Endothelial cell (in vitro differentiated cells): Measurements from ENCODE around the gene C1QTNF2. TPM values are rescaled to one million over a fixed set of nuclear protein-coding genes. Genes with fewer than 3 reads are reported as not detected.
"Not testable (repeated sequence)": the region's sequence is repeated elsewhere in the genome, so short reads cannot be mapped to it uniquely, and the experiment has no call there.

ENCODE experiments used
- DNase-seq: peaks from one replicate; pipeline ENCODE4 v3.0.0; 2021; ENCODE audit warnings: low spot score
- H3K27ac Mint-ChIP-seq: one replicate; pipeline ENCODE4 v1.8.0; 2021; ENCODE audit warnings: mixed read lengths, inconsistent platforms; ENCODE audit not compliant: unreplicated experiment
- H3K27me3 Mint-ChIP-seq: one replicate; pipeline ENCODE4 v1.8.0; 2021; ENCODE audit warnings: mild to moderate bottlenecking, moderate library complexity, mixed read lengths, inconsistent platforms; ENCODE audit not compliant: unreplicated experiment
- H3K36me3 Mint-ChIP-seq: one replicate; pipeline ENCODE4 v1.8.0; 2021; ENCODE audit warnings: mild to moderate bottlenecking, low read depth, mixed read lengths, inconsistent platforms; ENCODE audit not compliant: unreplicated experiment
- H3K4me1 Mint-ChIP-seq: one replicate; pipeline ENCODE4 v1.8.0; 2021; ENCODE audit warnings: mild to moderate bottlenecking, mixed read lengths, inconsistent platforms; ENCODE audit not compliant: unreplicated experiment
- H3K4me3 Mint-ChIP-seq: one replicate; pipeline ENCODE4 v1.8.0; 2021; ENCODE audit warnings: mild to moderate bottlenecking, mixed read lengths, inconsistent platforms; ENCODE audit not compliant: unreplicated experiment
- H3K9me3 Mint-ChIP-seq: one replicate; pipeline ENCODE4 v1.8.0; 2021; ENCODE audit warnings: mixed read lengths, inconsistent platforms; ENCODE audit not compliant: unreplicated experiment
- total RNA-seq: library from RNA; stranded (reverse); fragmentation: NEBNext Ultra II Directional; extraction: Animal tissue kit (Norgen Biotek cat#: 25700); gene quantifications from one replicate; pipeline ENCODE4 v1.2.1, GENCODE V29; 2021; ENCODE audit not compliant: unreplicated experiment
- TF ChIP-seq, protein P1 (sequence below): fragments of 200-600 bp; sonication (generic); IDR thresholded peaks from one replicate; pipeline ENCODE4 v1.5.0; 2021; ENCODE audit warnings: antibody characterized with exemption; ENCODE audit not compliant: unreplicated experiment

C1QTNF2 gene
- total RNA-seq, 1 donor from 2014 or later = not detected

DNA sequence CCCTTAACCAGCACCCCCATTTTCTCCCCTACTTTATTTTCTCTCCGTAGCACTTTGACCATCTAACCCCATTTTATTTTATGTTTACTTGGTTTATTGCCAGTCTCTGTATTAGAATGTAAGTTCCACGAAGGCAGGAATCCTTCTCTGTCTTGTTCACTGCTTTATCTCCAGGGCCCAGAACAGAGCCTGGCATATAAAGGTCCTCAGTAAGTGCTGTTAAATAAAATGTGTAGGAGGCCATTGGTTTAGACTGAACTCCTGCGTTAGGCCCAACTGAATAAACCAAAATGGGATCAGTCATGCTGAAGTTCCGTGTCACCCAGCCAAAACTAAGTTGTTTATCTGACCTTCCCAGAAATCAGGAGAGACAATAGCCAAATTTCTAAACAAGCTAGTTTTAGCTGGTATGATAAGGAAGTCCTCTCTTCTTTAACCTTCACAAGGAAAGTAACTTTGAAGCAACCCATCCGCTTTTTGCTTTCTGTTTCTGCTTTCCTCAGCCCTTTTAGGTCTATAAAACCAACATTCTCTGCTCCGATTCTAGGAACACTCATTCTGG is 29.0 kb downstream of the C1QTNF2 start:
- Mint-ChIP-seq H3K27ac (no peak overlapping the region), H3K4me3 (no peak overlapping the region), H3K4me1 (peaks cover 19% of the 10 kb centered on the region), H3K9me3 (no peaks in the 10 kb centered on the region), H3K27me3 (no peaks in the 10 kb centered on the region), H3K36me3 (no peaks in the 10 kb centered on the region)
- DNase-seq = no peak
- TF ChIP-seq, protein P1, sequence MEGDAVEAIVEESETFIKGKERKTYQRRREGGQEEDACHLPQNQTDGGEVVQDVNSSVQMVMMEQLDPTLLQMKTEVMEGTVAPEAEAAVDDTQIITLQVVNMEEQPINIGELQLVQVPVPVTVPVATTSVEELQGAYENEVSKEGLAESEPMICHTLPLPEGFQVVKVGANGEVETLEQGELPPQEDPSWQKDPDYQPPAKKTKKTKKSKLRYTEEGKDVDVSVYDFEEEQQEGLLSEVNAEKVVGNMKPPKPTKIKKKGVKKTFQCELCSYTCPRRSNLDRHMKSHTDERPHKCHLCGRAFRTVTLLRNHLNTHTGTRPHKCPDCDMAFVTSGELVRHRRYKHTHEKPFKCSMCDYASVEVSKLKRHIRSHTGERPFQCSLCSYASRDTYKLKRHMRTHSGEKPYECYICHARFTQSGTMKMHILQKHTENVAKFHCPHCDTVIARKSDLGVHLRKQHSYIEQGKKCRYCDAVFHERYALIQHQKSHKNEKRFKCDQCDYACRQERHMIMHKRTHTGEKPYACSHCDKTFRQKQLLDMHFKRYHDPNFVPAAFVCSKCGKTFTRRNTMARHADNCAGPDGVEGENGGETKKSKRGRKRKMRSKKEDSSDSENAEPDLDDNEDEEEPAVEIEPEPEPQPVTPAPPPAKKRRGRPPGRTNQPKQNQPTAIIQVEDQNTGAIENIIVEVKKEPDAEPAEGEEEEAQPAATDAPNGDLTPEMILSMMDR = no peak

- H3K27me3 Mint-ChIP-seq, H3K4me3 Mint-ChIP-seq, H3K27ac Mint-ChIP-seq, DNase-seq, H3K36me3 Mint-ChIP-seq, H3K9me3 Mint-ChIP-seq: not testable (repeated sequence)
- peaks cover 19% of the 10 kb centered on the region for H3K4me1 Mint-ChIP-seq
Observed at GRCh38 chr5:160340513-160340912, 29.9 kb downstream of the C1QTNF2 start.

GRCh38 chr5:160339406-160340130 is 30.9 kb downstream of the C1QTNF2 start:
- Mint-ChIP-seq H3K27me3 (no peaks in the 10 kb centered on the region), H3K4me3 (no peak overlapping the region), H3K4me1 (peaks cover 19% of the 10 kb centered on the region), H3K27ac (no peak overlapping the region), H3K36me3 (no peaks in the 10 kb centered on the region), H3K9me3 (no peaks in the 10 kb centered on the region)
- no peak for DNase-seq
- TF ChIP-seq, protein P1 = no peak

GRCh38 chr5:160334716-160335115 is 35.7 kb downstream of the C1QTNF2 start:
- H3K4me3 Mint-ChIP-seq, H3K27ac Mint-ChIP-seq, H3K9me3 Mint-ChIP-seq, H3K36me3 Mint-ChIP-seq, H3K27me3 Mint-ChIP-seq, H3K4me1 Mint-ChIP-seq, DNase-seq: not testable (repeated sequence)

- Mint-ChIP-seq H3K27me3 (peaks cover 3% of the 10 kb centered on the region), H3K36me3 (no peaks in the 10 kb centered on the region), H3K4me1 (no peaks in the 10 kb centered on the region), H3K27ac (no peak overlapping the region), H3K9me3 (no peaks in the 10 kb centered on the region), H3K4me3 (no peak overlapping the region)
- no peak for DNase-seq
- TF ChIP-seq, protein P1 = no peak
Observed at GRCh38 chr5:160333721-160334120, 36.7 kb downstream of the C1QTNF2 start.

DNA sequence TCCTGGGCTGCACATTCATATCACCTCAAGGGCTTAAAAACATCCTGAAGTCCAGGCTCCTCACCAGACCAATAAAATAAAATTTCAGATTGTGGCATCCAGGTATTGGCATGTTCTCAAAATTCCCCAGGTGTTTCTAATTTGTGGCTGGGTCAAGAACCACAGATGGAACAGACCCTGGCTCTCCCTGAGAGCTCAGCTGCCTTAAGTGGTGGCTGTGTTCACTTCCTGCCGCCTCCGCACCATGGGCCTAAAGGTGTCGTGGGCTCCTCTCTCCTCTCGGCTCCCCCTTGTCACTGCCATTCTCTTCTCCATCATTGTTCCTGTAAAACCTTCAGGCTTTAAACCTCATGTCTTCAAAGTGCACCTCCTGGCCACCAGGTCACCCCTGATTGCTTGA is 40.2 kb downstream of the C1QTNF2 start:
- peaks cover 8% of the 10 kb centered on the region for H3K4me1 Mint-ChIP-seq
- DNase-seq = no peak
- TF ChIP-seq, protein P1 = no peak
- H3K27me3 Mint-ChIP-seq = peaks cover 7% of the 10 kb centered on the region
- no peaks in the 10 kb centered on the region for H3K36me3 Mint-ChIP-seq
- H3K4me3 Mint-ChIP-seq = no peak overlapping the region
- H3K9me3 Mint-ChIP-seq = no peaks in the 10 kb centered on the region
- no peak overlapping the region for H3K27ac Mint-ChIP-seq
